T-helper 1 cell (primary cell): ENCODE results near the gene NDUFC2.
"Not testable (repeated sequence)": the region's sequence is repeated elsewhere in the genome, so short reads cannot be mapped to it uniquely, and the experiment has no call there.

Experiments used
- DNase-seq, 5 donors: peaks; one replicate each; pipeline ENCODE4 v3.0.0-alpha.2; 2012 to 2020

NDUFC2 gene

GRCh38 chr11:78078218-78079167 is 1.2 kb downstream of the NDUFC2 start:
- DNase-seq, result no peak

- DNase-seq, result not testable (repeated sequence)
Measured at GRCh38 chr11:78077592-78077991, 2.1 kb downstream of the NDUFC2 start.

- DNase-seq, result no peak
Measured at GRCh38 chr11:78076733-78077403, 2.8 kb downstream of the NDUFC2 start.

GRCh38 chr11:78074756-78075155 is 4.9 kb downstream of the NDUFC2 start:
- DNase-seq, result no peak

- DNase-seq, result no peak
Measured at GRCh38 chr11:78072455-78072854, 7.2 kb downstream of the NDUFC2 start.

- DNase-seq, result no peak
Measured at GRCh38 chr11:78071717-78072116, 7.9 kb downstream of the NDUFC2 start.

GRCh38 chr11:78070621-78071020 is 9.0 kb downstream of the NDUFC2 start:
- DNase-seq, result no peak

GRCh38 chr11:78069465-78069864 is 10.2 kb downstream of the NDUFC2 start:
- DNase-seq, result no peak

GRCh38 chr11:78067704-78068103 is 12.0 kb downstream of the NDUFC2 start:
- DNase-seq, result no peak

GRCh38 chr11:78066471-78066870 is 13.2 kb downstream of the NDUFC2 start:
- no peak for DNase-seq

GRCh38 chr11:78065203-78065602 is 14.5 kb downstream of the NDUFC2 start:
- DNase-seq, result no peak

- DNase-seq, result no peak
Measured at GRCh38 chr11:78063440-78064181, 16.1 kb downstream of the NDUFC2 start, which contains the start of gene THRSP. Gene THRSP (plus strand): TSS chr11:78063861. CDS start chr11:78063882, 21 bp downstream.

- DNase-seq, result no peak
Measured at GRCh38 chr11:78062671-78063070, 17.0 kb downstream of the NDUFC2 start.

- no peak for DNase-seq
Measured at GRCh38 chr11:78061921-78062311, 17.7 kb downstream of the NDUFC2 start.

- no peak for DNase-seq
Measured at GRCh38 chr11:78061088-78061920, 18.4 kb downstream of the NDUFC2 start.

GRCh38 chr11:78060533-78060932 is 19.1 kb downstream of the NDUFC2 start:
- DNase-seq, result no peak

- not testable (repeated sequence) for DNase-seq
Measured at GRCh38 chr11:78059749-78060328, 19.8 kb downstream of the NDUFC2 start.

- no peak for DNase-seq
Measured at GRCh38 chr11:78057462-78058055, 22.1 kb downstream of the NDUFC2 start.

- DNase-seq, result no peak
Measured at GRCh38 chr11:78056093-78056492, 23.6 kb downstream of the NDUFC2 start.

- no peak for DNase-seq
Measured at GRCh38 chr11:78054971-78055370, 24.7 kb downstream of the NDUFC2 start.
